ENCODE data around the gene GPSM1.
A peak's percentile ranks its signal among the peaks of the same experiment; 100 is the strongest.

- TF ChIP-seq REST (IDR thresholded peaks at IDR 0.05; ENCODE audit: low read depth) (no peak), EP300 (IDR thresholded peaks at IDR 0.05; ENCODE audit: borderline replicate concordance) (no peak), TAF1 (IDR thresholded peaks at IDR 0.05; ENCODE audit: low read depth) (no peak), USF1 (IDR thresholded peaks at IDR 0.05) (peak; percentile 53), RAD21 (IDR thresholded peaks at IDR 0.05; ENCODE audit: low read depth) (peak; percentile 23; the same call in 1 of the 2 replicates), FOXM1 (IDR thresholded peaks at IDR 0.05; ENCODE audit: borderline replicate concordance, low read depth) (no peak)
Observed at GRCh38 chr9:136372561-136373299, 45.4 kb downstream of the GPSM1 start.
